Measurements from ENCODE around the gene AFG1L. TPM values are rescaled to one million over a fixed set of nuclear protein-coding genes. Genes with fewer than 3 reads are reported as not detected.
"Not testable (repeated sequence)": the region's sequence is repeated elsewhere in the genome, so short reads cannot be mapped to it uniquely, and the experiment has no call there.

Gene AFG1L
- total RNA-seq, 4 donors from 2014 or later, result 2.1 to 6.2 (median 2.8) TPM

DNA sequence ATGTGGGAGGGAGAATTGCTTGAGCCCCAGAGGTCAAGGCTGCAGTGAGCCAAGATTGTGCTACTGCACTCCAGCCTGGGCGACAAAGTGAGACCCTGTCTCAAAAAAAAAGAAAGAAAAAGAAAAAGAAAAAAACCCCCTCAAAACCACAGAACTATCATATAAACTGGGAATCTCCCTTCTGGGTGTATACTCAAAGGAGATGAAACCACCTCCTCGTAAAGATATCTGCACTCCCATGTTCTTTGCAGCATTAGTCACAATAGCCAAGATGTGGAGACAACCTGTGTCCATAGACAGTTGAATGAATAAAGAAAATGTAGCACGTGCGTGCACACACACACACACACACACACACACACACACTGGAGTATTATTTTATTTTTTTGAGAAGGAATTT, 8.5 kb upstream of the AFG1L start:
- TF ChIP-seq, protein P1, sequence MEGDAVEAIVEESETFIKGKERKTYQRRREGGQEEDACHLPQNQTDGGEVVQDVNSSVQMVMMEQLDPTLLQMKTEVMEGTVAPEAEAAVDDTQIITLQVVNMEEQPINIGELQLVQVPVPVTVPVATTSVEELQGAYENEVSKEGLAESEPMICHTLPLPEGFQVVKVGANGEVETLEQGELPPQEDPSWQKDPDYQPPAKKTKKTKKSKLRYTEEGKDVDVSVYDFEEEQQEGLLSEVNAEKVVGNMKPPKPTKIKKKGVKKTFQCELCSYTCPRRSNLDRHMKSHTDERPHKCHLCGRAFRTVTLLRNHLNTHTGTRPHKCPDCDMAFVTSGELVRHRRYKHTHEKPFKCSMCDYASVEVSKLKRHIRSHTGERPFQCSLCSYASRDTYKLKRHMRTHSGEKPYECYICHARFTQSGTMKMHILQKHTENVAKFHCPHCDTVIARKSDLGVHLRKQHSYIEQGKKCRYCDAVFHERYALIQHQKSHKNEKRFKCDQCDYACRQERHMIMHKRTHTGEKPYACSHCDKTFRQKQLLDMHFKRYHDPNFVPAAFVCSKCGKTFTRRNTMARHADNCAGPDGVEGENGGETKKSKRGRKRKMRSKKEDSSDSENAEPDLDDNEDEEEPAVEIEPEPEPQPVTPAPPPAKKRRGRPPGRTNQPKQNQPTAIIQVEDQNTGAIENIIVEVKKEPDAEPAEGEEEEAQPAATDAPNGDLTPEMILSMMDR (IDR thresholded peaks at IDR 0.05), result no peak
- TF ChIP-seq POLR2A (IDR thresholded peaks at IDR 0.05), result no peak
- no peak for DNase-seq (ENCODE audit: low spot score in 2 of 2)
- 86 to 92% methylated on average over 4 of the region's 4 CpGs for WGBS, 2 donors

DNA sequence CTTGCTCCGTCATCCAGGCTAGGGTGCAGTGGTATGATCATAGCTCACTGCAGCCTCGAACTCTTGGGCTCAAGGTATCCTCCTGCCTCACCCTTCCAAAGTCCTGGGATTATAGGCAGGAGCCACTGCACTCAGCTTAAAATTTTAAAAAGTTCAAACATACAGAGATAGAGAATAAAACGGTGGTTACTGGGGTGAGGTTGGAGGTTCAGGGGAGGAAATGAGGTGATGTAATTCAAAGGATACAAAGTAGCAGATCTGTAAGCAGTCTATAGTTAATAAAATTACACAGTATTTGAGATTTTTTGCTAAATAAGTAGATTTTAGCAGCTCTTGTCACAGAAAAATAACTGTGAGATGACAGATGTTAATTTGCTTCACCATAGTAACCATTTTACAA, 7.5 kb upstream of the AFG1L start:
- no peak overlapping the region for H3K4me3 ChIP-seq (ENCODE audit: low read depth, poor library complexity, severe bottlenecking)
- DNase-seq (ENCODE audit: low spot score in 2 of 2), result no peak
- intact Hi-C loops (cut with DNase I; ENCODE audit: low total_unique reads), result no loop called here
- TF ChIP-seq, protein P1 (IDR thresholded peaks at IDR 0.05), result no peak
- no peak for TF ChIP-seq POLR2A (IDR thresholded peaks at IDR 0.05)
- WGBS, 2 donors, result 79 to 83% methylated on average over 3 of the region's 3 CpGs

More for the DNA sequence above, 8.5 kb upstream of the AFG1L start:
- H3K4me3 ChIP-seq (ENCODE audit: low read depth, poor library complexity, severe bottlenecking), result no peak overlapping the region
- intact Hi-C loops (cut with DNase I; ENCODE audit: low total_unique reads), result no loop called here

DNA sequence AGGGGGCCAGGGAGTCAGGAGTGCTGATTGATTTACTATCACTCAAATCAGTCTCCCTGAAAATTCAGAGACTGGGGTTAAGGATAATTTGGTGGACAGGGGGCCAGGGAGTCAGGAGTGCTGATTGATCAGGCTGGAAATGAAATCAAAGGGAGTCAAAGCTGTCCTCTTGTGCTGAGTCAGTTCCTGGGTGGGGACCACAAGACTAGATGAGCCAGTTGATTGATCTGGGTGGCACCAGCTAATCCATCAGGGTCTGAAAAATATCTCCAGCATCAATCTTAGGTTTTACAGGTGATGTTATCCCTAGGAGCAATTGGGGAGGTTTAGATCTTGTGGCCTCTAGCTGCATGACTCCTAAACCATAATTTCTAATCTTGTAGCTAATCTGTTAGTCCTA, 6.1 kb upstream of the AFG1L start:
- no peak for TF ChIP-seq POLR2A (IDR thresholded peaks at IDR 0.05)
- TF ChIP-seq, protein P1 (IDR thresholded peaks at IDR 0.05), result no peak
- intact Hi-C loops (cut with DNase I; ENCODE audit: low total_unique reads), result no loop called here
- no peak for DNase-seq (ENCODE audit: low spot score in 2 of 2)
- H3K4me3 ChIP-seq (ENCODE audit: low read depth, poor library complexity, severe bottlenecking), result no peak overlapping the region

DNA sequence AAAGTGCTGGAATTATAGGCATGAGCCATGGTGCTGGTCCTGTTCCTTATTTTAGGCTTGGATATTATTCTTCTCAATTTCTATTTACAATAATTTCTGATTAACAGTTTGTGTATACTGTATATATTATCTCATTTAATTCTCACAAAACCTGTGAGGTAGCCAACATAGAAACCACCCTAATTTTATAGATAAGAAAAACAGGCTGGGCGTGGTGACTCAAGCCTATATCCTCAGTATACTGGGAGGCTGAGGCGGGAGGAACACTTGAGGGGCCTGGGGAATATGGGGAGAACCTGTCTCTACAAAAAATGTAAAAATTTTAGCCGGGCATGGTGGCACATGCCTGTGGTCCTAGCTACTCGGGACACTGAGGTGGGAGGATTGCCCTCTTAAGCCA, 3.8 kb upstream of the AFG1L start:
- intact Hi-C loops (cut with DNase I; ENCODE audit: low total_unique reads), result no loop called here
- H3K4me3 ChIP-seq (ENCODE audit: low read depth, poor library complexity, severe bottlenecking), result no peak overlapping the region
- 79 to 86% methylated on average over 4 of the region's 4 CpGs for WGBS, 2 donors
- TF ChIP-seq, protein P1 (IDR thresholded peaks at IDR 0.05), result no peak
- no peak for TF ChIP-seq POLR2A (IDR thresholded peaks at IDR 0.05)
- DNase-seq (ENCODE audit: low spot score in 2 of 2), result no peak

DNA sequence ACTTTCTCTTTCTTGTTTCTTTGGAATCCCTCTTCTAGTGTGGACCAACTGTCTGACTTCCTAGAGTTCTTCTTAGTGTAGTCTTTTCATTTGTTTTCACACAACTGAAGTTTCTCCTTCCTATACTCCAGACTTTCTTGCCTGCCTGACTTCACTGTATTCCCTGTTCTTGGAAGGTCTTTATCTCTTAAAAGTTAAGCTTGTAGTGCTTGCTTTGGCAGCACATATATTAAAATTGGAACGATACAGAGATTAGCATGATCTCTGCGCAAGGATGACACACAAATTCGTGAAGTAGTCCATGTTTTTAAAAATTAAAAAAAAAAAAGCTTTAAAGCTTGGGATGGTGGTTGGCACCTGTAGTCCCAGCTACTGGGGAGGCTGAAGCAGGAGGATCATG, 2.3 kb upstream of the AFG1L start:
- WGBS, 2 donors, result 74 to 78% methylated on average over 3 of the region's 3 CpGs
- intact Hi-C loops (cut with DNase I; ENCODE audit: low total_unique reads); H3K4me3 ChIP-seq (ENCODE audit: low read depth, poor library complexity, severe bottlenecking); DNase-seq (ENCODE audit: low spot score in 2 of 2): not testable (repeated sequence)

DNA sequence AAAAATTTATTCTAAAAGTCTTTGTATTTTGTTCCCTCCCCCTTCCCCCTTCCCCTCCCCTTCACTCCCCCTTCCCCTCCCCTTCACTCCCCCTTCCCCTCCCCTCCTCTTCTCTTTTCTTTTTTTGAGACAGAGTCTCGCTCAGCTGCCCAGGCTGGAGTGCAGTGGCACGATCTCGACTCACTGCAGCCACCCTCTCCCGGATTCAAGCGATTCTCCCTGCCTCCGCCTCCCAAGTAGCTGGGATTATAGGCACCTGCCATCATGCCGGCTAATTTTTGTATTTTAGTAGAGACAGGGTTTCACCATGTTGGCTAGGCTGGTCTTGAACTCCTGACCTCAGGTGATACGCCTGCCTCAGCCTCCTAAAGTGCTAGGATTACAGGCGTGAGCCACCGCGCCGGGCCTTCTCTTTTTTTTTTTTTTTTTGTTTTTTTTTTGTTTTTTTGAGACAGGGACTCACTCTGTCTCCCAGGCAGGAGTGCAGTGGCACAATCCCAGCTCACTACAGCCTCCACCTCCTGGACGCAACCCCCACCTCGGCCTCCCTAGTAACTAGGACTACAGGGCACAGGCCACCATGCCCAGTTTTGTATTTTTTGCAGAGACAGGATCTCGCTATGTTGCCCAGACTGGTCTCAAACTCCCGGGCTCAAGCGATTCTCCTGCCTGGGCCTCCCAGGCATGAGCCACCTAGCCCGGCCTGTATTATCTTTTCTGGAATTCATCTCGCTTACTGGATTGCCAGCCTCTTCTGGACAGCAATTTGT, 1.1 kb upstream of the AFG1L start:
- no peak for TF ChIP-seq POLR2A (IDR thresholded peaks at IDR 0.05)
- TF ChIP-seq, protein P1 (IDR thresholded peaks at IDR 0.05), result no peak
- H3K4me3 ChIP-seq (ENCODE audit: low read depth, poor library complexity, severe bottlenecking), result no peak overlapping the region
- no peak for DNase-seq (ENCODE audit: low spot score in 2 of 2)
- 92 to 93% methylated on average over 18 to 19 of the region's 19 CpGs for WGBS, 2 donors
- intact Hi-C loops (cut with DNase I; ENCODE audit: low total_unique reads), result no loop called here
